Measurements from ENCODE around the gene RNF31.

GRCh38 chr14:24179961-24180796, 32.9 kb downstream of the RNF31 start:
- no peak for TF ChIP-seq EZH2phosphoT487 (IDR thresholded peaks at IDR 0.05; ENCODE audit: borderline replicate concordance, low read length)
- no peak for TF ChIP-seq CTCF (IDR thresholded peaks at IDR 0.05; ENCODE audit: low read depth, low read length, poor library complexity, severe bottlenecking)
